ENCODE measurements around the gene TNNI3K.

The TNNI3K gene

GRCh38 chr1:74505928-74506710 lies 270.9 kb downstream of the TNNI3K start:
- DNase-seq, result peak; percentile 34

GRCh38 chr1:74508449-74508848 lies 273.3 kb downstream of the TNNI3K start:
- no peak for DNase-seq

GRCh38 chr1:74512170-74512915 lies 277.2 kb downstream of the TNNI3K start, which contains the start of gene LRRC53:
LRRC53 (minus strand) TSS chr1:74512611; CDS start chr1:74483349, 29,262 bp downstream.
- no peak for DNase-seq

GRCh38 chr1:74513411-74514300 lies 278.5 kb downstream of the TNNI3K start:
- no peak for DNase-seq

GRCh38 chr1:74517599-74518051 lies 282.4 kb downstream of the TNNI3K start:
- DNase-seq, result no peak

GRCh38 chr1:74522148-74522547 lies 287.0 kb downstream of the TNNI3K start:
- peak; percentile 40 for DNase-seq

GRCh38 chr1:74523873-74524480 lies 288.8 kb downstream of the TNNI3K start:
- no peak for DNase-seq

GRCh38 chr1:74526708-74527107 lies 291.5 kb downstream of the TNNI3K start:
- no peak for DNase-seq

GRCh38 chr1:74528123-74528522 lies 292.9 kb downstream of the TNNI3K start:
- no peak for DNase-seq

GRCh38 chr1:74530892-74531291 lies 295.7 kb downstream of the TNNI3K start:
- DNase-seq, result no peak

GRCh38 chr1:74531796-74532195 lies 296.6 kb downstream of the TNNI3K start:
- no peak for DNase-seq

- no peak for DNase-seq
Measured at GRCh38 chr1:74534241-74534640, 299.1 kb downstream of the TNNI3K start.

GRCh38 chr1:74545821-74546220 lies 310.6 kb downstream of the TNNI3K start:
- no peak for DNase-seq

- peak; percentile 72 for DNase-seq
Measured at GRCh38 chr1:74548961-74549750, 314.0 kb downstream of the TNNI3K start.

- DNase-seq, result no peak
Measured at GRCh38 chr1:74549932-74550331, 314.7 kb downstream of the TNNI3K start.

- peak; percentile 45 for DNase-seq
Measured at GRCh38 chr1:74570797-74571492, 335.8 kb downstream of the TNNI3K start.

- no peak for DNase-seq
Measured at GRCh38 chr1:74571493-74571800, 336.3 kb downstream of the TNNI3K start.

GRCh38 chr1:74571891-74572290 lies 336.7 kb downstream of the TNNI3K start:
- no peak for DNase-seq

GRCh38 chr1:74578101-74578500 lies 342.9 kb downstream of the TNNI3K start:
- no peak for DNase-seq

GRCh38 chr1:74579425-74579824 lies 344.2 kb downstream of the TNNI3K start:
- DNase-seq, result no peak

GRCh38 chr1:74583397-74583796 lies 348.2 kb downstream of the TNNI3K start:
- no peak for DNase-seq
